GM18909 (cell line): ENCODE measurements around the gene ATG10.
"Not testable (repeated sequence)": the region's sequence is repeated elsewhere in the genome, so short reads cannot be mapped to it uniquely, and the experiment has no call there.

Source experiments
- ATAC-seq: cut with Tn5 transposase; IDR thresholded peaks from one replicate; pipeline ENCODE4 v1.9.1; 2021; ENCODE audit warnings: mild to moderate bottlenecking; ENCODE audit not compliant: unreplicated experiment, poor library complexity

Gene ATG10

DNA sequence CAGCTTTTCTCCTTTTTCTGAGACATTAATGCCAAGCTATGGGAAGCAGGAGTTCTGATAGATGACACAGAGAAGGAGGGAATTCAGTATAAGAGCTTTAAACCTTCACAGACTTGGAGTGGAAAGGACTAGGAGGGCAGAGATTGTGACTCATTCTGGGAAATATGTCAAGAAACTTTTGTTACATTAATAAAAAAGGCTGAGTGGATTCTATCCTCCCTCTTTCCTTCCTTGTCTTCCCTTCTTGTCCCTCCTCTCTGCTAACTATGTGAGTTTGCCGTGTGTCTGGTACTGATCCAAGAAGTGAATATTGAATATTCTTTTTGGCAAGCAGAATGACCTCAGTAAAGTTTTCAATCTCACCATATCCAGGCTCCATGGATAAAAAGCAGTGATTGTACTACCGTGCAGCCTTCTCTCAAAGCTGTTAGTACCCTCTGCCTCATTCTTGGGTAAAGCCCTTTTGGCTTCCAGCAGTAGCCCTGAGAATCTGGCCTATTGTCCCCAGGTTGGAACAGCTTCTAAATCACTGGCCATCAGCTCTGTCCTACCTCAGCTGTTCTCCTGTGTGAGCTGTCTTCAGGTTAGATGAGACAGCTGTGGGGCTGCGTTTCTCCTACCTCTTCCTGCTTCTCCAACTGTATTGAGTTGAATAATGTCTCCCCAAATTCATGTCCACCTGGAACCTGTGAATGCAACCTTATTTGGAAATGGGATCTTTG lies 73.9 kb downstream of the ATG10 start:
- no peak for ATAC-seq

- ATAC-seq = no peak
These were observed 74.4 kb downstream of the ATG10 start for GRCh38 chr5:82046276-82046647.

DNA sequence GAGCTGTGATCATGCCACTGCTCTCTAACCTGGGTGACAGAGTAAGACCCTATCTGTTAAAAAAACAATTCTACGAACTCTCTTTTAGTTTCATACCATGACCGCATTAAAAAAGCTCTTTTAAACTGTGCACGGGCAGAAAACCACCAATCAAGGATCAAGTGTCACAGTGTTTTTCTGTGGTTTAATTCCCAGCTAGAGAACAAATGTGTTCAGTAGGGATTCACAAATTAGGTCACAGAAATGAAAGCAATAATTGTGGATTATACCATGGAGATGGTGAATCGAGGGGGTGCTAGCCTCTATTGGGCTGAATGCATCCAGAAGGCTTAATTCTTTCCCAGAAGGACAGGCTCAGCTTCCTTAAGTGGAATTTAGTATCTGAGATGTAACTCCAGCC lies 79.1 kb downstream of the ATG10 start:
- no peak for ATAC-seq

DNA sequence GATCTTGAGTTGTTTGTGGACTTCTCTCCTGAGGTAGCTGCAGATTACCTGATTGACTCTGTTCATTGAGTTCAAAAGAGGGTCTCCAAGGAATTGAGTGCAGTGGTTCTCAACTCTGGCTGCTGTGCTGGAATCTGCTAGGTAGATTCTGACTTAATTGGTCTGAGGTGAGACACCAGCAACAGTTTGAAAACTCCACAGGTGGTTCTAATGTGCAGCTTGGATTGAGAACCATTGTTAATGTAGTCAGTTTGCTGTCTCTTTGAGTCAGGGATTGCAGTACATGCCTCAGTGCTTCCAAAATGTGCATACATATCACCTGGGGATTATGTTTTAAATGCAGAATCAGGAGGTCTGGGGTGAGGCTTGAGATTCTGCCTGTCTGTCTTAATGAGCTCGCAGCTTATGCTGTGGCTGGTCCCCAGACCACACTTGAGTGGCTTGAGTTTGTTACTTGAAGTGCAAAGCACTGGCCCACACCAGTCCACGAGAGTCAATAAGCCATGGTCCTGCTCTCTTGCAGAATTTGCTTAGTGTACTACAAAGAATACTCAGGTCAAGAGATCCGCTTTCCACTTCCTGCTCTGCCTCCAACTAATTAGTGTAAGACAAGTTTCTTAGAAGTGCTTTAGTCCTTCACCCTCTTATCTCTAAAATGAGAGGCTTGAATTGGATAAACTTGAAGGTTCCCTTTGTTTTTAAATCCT lies 82.3 kb downstream of the ATG10 start:
- no peak for ATAC-seq

DNA sequence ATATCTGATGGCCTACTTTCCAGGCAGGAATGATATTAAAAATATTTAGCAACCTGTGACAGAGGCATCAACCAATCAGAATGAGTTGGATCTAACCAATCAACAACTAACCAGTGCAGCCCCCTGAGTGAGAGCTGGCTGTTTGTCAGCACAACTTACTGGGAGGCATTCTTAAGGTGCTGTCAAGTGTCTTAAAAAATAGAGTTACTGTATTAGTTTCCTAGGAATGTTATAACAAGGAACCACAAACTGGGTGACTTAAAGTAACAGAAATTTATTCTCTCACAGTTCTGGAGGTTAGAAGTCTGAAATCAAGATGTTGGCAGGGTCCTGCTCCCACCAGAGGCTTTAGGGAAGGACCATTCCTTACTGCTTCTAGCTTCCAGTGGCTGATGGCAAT lies 85.2 kb downstream of the ATG10 start:
- no peak for ATAC-seq

- ATAC-seq = no peak
These were observed 86.9 kb downstream of the ATG10 start for GRCh38 chr5:82058710-82059109.

- no peak for ATAC-seq
These were observed 95.0 kb downstream of the ATG10 start for GRCh38 chr5:82066791-82067190.

DNA sequence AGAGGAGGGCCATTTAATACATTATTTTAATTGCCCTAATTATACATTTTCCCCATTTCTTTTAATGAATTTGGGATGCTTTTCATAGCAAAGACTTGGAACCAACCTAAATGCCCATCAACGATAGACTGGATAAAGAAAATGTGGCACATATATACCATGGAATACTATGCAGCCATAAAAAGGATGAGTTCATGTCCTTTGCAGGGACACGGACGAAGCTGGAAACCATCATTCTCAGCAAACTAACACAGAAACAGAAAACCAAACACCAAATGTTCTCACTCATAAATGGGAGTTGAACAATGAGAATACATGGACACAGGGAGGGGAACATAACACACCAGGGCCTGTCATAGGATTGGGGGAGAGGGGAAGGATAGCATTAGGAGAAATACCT lies 96.2 kb downstream of the ATG10 start:
- ATAC-seq = not testable (repeated sequence)

DNA sequence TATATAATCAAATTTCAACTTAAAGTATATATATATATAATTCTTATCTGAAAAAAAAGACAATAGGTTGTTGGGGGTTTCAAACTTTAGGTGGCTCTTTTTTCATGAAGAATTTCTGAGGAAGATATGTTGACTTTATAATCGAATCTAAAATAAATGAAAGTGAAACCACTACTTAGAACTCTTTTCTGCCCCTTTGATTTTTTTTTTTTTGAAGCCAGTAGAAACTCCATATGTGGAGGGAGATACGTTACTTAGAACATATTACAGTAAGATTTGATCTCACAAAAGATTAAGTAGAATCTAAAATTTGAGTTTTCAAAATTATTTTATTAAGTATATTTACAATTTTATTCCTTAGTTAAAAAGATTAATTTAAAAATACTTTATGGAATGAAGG lies 96.9 kb downstream of the ATG10 start:
- no peak for ATAC-seq

DNA sequence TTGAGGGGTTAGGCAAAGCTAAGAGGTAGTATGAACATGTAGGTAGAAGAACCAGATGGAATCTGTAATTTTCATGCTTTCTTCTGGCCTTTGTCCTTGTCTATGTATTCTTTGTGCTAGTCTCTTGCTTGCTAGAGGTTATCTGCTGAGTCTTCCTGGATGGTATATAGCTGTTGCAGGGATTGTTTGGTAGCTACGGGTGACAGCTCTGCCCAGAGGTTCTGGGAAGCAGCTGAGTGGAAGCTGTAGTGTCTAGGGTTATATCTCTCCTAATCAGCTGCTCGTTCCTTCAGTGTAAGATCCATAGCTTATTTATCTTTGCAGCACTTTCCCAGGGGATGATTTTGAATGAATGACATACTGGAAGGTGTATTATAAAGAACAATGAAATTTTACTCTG lies 100.3 kb downstream of the ATG10 start:
- ATAC-seq = no peak

DNA sequence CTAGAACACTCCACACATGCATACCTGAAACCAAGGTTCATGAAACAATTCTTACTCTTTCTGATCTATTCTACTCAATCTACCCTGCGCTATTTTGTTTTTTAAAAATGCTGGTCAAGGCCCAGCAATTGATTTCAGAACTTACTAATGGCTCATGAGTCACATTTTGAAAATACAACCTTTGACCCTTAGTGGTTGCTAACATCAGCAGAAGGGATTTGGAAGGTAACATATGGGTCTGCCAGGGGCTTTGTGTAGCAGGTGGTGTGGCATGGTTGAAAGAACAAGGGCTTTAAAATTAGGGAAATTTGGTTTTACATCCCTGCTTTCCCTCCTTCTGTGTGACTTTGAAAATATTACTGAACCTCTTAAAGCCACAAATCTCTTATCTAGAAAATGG lies 101.4 kb downstream of the ATG10 start:
- ATAC-seq = no peak

- ATAC-seq = no peak
These were observed 103.1 kb downstream of the ATG10 start for GRCh38 chr5:82074950-82075349.

DNA sequence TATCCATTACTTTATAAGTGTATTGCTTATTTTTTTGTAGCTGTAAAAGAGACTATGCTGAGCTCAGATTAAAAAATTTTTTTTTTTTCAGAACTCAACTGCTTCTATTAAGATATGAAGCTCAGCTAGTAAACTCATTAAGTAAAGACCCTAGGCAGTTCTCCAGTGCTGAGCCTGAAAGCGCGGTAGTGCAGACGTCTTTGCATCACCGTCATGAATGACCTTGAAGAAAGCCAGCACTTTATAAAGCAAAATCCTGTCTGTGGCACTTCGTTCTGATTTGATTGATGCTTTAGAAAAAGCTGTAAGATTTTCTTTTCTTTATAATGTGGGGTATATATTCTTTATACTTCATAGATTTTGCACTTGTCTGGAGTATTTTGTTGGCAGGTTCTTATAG lies 105.7 kb downstream of the ATG10 start:
- no peak for ATAC-seq

GRCh38 chr5:82091617-82092016 lies 119.8 kb downstream of the ATG10 start:
- ATAC-seq = no peak

- ATAC-seq = no peak
These were observed 123.7 kb downstream of the ATG10 start for GRCh38 chr5:82095536-82095935.

- no peak for ATAC-seq
These were observed 124.4 kb downstream of the ATG10 start for GRCh38 chr5:82096249-82096648.

DNA sequence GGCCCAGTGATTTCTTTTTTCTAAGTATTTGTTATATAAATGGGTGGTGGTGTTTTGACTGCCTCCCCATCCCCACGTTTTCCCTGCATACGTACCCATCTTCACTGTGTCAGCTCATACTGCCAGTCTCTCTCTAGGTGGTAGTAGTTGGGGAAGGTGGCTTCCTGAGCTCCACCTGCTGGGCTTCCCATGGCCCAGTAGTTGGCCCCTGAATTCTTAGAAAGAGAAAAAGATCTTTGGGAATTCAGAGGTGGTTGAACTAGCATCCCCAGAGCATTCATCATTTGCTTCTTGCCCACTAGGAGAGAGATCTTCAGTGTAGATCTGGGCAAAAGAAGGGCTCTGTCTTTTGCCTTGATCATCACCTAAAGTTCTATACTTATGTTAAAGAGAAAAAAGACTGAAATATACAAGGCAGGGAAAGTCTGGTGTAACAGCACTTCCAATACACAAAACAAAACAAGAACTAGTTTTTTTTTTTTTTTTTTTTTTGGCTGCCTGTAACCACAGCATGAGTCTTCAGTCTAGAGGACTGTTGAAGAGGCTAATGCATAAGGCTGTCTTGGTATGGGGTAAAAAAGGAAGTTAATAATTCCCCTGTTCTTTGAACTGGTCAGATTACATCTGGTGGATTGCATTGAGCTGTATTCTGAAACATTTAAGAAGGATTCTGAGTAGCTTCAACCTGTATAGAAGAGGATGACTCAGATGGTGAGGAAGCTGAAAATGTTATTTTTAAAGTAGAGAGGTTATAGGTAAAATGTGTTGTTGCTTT lies 128.7 kb downstream of the ATG10 start:
- ATAC-seq = peak; percentile 97

DNA sequence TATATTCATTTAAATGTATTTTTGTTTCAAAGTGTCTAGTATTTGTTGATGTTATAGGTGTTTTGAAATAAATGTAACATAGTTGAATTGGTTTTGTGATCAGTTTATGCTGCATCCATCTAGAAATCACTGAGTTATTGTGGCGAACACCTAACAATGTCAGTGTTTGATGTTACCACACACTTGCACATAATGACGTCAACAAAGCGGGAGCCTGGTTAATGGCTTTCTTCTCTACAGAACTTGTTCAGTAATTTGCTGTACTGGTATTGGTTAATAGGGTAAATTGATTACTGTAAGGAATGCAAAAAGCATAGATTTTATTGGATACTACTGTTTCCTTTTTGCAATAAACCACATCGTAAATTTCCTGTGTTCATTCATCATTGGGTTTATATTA lies 133.0 kb downstream of the ATG10 start:
- no peak for ATAC-seq

- ATAC-seq = no peak
These were observed 133.6 kb downstream of the ATG10 start for GRCh38 chr5:82105457-82105856.

DNA sequence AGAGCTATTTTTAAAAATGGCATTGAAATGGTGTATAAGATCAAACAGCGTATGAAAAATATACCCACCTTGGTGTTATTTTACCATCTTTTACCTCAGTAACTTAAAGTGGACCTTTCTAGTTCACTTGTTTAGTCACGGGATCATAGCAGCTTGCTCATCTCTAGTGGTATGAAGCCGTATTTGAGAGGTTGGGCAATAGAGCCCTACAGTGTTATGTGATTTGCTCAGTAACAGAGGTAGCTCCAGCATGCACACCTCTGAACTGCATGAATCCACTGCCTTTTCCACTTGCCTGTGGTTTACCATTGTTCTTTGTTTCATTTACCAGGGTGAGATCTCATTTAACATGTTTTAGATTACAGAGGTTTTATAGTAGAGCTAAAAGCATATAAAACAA lies 134.4 kb downstream of the ATG10 start:
- no peak for ATAC-seq

DNA sequence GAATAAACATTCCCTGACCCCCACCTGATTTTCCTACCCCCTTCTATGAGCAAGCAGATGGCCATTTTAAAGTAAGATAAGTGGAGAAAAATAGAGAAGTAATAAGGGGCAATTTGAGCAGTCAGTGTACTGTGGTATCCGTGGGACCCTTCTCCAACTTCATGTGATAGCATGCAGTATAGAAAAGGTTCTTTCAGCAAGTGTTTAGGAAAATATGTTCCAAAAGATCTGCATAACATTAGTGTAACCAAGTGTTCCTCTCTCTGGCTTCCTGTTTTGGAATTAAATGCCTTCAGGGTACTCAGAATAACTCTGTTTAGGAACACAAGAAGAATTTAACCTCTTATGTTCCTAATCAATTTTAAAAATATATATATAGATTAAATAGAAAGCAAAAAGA lies 134.9 kb downstream of the ATG10 start:
- ATAC-seq = no peak
